ENCODE results near the gene ZNF618.

The ZNF618 gene

DNA sequence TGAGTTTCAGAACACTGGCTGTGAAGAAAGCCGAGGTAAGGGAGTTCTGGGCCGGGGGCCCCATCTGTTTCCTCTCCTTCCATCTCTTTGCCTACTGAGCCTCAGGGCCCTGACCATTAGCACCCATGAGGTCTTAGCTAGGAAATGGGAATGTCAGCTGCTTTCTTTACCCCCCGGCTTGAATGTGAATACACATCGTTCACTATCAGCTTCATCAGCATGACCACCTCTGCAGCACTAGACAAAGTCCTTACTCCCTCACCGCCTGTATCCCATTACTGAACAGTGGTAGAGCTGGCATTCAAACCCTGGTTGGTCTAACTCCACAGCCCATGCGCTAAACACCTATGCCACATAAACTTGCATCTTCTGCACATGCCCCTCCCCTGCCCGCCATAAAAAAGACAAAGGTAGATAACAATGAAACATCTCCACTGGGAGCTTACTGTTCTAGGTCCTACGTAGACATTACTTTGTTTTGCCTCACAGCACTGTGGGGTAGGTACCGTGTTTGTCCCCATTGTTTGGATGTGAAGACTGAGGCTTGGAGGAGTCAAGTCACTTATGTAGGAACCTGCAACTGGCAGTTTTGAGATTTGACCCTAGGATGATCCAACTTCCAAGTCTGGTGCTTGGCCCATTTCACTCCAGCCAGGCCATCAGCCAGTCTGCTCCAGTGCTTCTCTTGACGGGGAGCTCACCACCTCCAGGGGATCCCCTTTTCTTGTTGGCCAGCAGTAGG is 108.7 kb downstream of the ZNF618 start:
- DNase-seq (ENCODE audit: low read depth): no peak
- in situ Hi-C loops (cut with HindIII; ENCODE audit: low sequenced_read_pairs): no loop called here
- no peak overlapping the region for H3K4me3 ChIP-seq (ENCODE audit: low read depth, low read length)
- TF ChIP-seq CTCF (IDR thresholded peaks at IDR 0.05; ENCODE audit: low read depth, low read length, missing control alignments): no peak

- H3K4me3 ChIP-seq (ENCODE audit: low read depth, low read length): no peak overlapping the region
- peak; percentile 19 for TF ChIP-seq CTCF (IDR thresholded peaks at IDR 0.05; ENCODE audit: low read depth, low read length, missing control alignments)
- in situ Hi-C loops (cut with HindIII; ENCODE audit: low sequenced_read_pairs): no loop called here
- DNase-seq (ENCODE audit: low read depth): peak; percentile 46
Observed at GRCh38 chr9:113985968-113986585, 110.0 kb downstream of the ZNF618 start.

GRCh38 chr9:113986931-113987330 is 110.8 kb downstream of the ZNF618 start:
- TF ChIP-seq CTCF (IDR thresholded peaks at IDR 0.05; ENCODE audit: low read depth, low read length, missing control alignments): no peak
- DNase-seq (ENCODE audit: low read depth): no peak
- no peak overlapping the region for H3K4me3 ChIP-seq (ENCODE audit: low read depth, low read length)
- in situ Hi-C loops (cut with HindIII; ENCODE audit: low sequenced_read_pairs): no loop called here

GRCh38 chr9:113987526-113987925 is 111.4 kb downstream of the ZNF618 start:
- H3K4me3 ChIP-seq (ENCODE audit: low read depth, low read length): no peak overlapping the region
- TF ChIP-seq CTCF (IDR thresholded peaks at IDR 0.05; ENCODE audit: low read depth, low read length, missing control alignments): no peak
- in situ Hi-C loops (cut with HindIII; ENCODE audit: low sequenced_read_pairs): no loop called here
- no peak for DNase-seq (ENCODE audit: low read depth)

DNA sequence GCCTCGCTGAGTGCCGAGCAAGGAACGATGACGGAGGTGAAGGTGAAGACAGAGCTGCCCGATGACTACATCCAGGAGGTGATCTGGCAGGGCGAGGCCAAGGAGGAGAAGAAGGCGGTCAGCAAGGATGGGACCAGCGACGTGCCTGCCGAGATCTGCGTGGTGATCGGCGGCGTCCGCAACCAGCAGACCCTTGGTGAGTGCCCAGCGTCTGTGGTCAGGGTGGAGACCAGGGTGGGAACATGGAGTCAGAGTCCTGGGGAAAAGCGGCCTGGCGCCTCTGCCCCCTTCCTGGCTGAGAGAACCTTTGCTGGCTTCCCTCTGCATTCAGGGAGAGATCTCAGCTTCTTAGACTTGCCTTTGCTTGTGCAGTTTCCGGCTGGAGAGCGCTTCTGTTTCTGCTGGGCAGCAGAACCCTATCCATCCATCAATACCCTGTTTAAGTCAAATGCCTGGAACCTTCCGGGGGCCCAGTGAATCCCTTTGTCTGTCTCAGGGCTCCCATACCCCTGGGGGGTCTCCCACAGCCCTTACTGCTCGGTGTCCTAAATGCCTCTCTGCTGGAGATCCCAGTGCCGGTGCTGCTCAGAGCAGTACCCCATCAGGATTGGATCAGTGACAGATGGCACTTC is 112.4 kb downstream of the ZNF618 start:
- in situ Hi-C loops (cut with HindIII; ENCODE audit: low sequenced_read_pairs): no loop called here
- no peak for DNase-seq (ENCODE audit: low read depth)
- no peak overlapping the region for H3K4me3 ChIP-seq (ENCODE audit: low read depth, low read length)
- no peak for TF ChIP-seq CTCF (IDR thresholded peaks at IDR 0.05; ENCODE audit: low read depth, low read length, missing control alignments)

- in situ Hi-C loops (cut with HindIII; ENCODE audit: low sequenced_read_pairs): no loop called here
- DNase-seq (ENCODE audit: low read depth): no peak
- H3K4me3 ChIP-seq (ENCODE audit: low read depth, low read length): no peak overlapping the region
- no peak for TF ChIP-seq CTCF (IDR thresholded peaks at IDR 0.05; ENCODE audit: low read depth, low read length, missing control alignments)
Observed at GRCh38 chr9:113989017-113989713, 113.1 kb downstream of the ZNF618 start.

Data from astrocyte of the cerebellum (primary cell).